ENCODE results near the gene CPT1A.
"Not testable (repeated sequence)": the region's sequence is repeated elsewhere in the genome, so short reads cannot be mapped to it uniquely, and the experiment has no call there.

The CPT1A gene

DNA sequence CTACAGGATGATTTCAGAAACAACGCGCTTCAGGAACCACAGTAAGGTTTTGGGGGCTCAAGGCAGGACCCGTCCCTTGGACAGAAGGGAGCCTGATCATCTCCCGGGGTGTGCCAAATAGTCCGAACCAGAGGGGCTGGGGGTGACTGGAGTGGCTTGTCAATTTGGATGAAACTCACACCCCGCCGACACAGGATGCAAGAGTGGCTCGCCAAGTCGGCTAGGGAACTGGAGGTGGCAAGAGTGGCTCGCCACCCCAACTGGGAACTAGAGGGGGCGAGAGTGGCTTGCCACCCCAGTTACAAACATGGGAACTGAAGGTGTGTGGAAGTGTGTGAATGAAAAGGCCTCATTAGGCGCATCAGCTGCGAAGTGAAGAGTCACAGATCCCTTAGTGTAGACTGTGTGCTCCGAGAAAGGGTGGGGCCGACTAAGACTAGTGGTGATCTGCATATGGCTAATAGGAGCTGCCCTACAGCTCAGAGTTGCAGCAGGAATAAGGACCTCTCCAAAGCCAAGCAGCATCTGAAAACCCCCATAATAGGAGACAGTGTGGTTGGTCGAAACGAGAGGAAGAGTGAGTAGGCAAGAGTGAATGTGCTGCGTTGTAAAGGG, 26.6 kb upstream of the CPT1A start:
- no peak overlapping the region for H3K27ac ChIP-seq (ENCODE audit: low read depth, low read length)

DNA sequence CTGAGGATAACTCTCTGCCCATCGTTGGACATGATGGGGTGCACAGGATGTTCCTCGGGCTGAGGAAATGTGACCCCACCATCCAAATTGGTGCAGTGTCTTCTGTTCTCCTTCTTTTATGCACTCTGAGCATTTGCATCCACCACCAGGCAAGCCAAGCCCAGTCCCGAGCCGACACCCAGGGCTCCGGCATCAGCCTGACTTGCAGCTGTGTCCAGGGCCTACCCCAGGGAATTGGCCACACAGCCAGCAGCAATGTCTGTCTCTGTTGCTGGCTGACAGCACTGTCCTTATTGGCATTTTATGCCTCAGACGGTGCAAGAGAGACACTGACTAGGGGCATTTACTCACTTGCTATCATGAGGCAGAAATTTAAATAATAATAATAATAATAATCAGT, 25.4 kb upstream of the CPT1A start:
- Histone ChIP-seq H3K36me3 (ENCODE audit: control insufficient read depth in 1 of 2, insufficient read depth in 2 of 2, low read length in 2 of 2) (no peaks in the 10 kb centered on the region), H3K9ac (ENCODE audit: low read depth in 1 of 2, low read length in 2 of 2) (no peak overlapping the region), H3K4me3 (ENCODE audit: low read depth in 1 of 2, low read length in 2 of 2) (no peak overlapping the region), H3K9me3 (ENCODE audit: control insufficient read depth in 1 of 2, low read length in 2 of 2) (peaks cover 5 to 11% of the 10 kb centered on the region in 2 donors), H3K4me1 (ENCODE audit: control insufficient read depth in 1 of 2, insufficient read depth in 2 of 2, low read length in 2 of 2) (peaks cover 3 to 11% of the 10 kb centered on the region in 2 donors), H3K27ac (ENCODE audit: low read depth, low read length) (no peak overlapping the region), H3K27me3 (ENCODE audit: control insufficient read depth in 1 of 2, insufficient read depth in 2 of 2, low read length in 2 of 2) (no peaks in the 10 kb centered on the region)

More for the DNA sequence above, 26.6 kb upstream of the CPT1A start:
- no peak overlapping the region for H3K4me3 ChIP-seq (ENCODE audit: low read depth in 1 of 2, low read length in 2 of 2)
- H3K4me1 ChIP-seq (ENCODE audit: control insufficient read depth in 1 of 2, insufficient read depth in 2 of 2, low read length in 2 of 2) = peaks cover 3 to 7% of the 10 kb centered on the region in 2 donors
- no peaks in the 10 kb centered on the region for H3K27me3 ChIP-seq (ENCODE audit: control insufficient read depth in 1 of 2, insufficient read depth in 2 of 2, low read length in 2 of 2)
- H3K9ac ChIP-seq (ENCODE audit: low read depth in 1 of 2, low read length in 2 of 2) = no peak overlapping the region
- no peaks in the 10 kb centered on the region for H3K36me3 ChIP-seq (ENCODE audit: control insufficient read depth in 1 of 2, insufficient read depth in 2 of 2, low read length in 2 of 2)
- peaks cover 5 to 11% of the 10 kb centered on the region in 2 donors for H3K9me3 ChIP-seq (ENCODE audit: control insufficient read depth in 1 of 2, low read length in 2 of 2)

DNA sequence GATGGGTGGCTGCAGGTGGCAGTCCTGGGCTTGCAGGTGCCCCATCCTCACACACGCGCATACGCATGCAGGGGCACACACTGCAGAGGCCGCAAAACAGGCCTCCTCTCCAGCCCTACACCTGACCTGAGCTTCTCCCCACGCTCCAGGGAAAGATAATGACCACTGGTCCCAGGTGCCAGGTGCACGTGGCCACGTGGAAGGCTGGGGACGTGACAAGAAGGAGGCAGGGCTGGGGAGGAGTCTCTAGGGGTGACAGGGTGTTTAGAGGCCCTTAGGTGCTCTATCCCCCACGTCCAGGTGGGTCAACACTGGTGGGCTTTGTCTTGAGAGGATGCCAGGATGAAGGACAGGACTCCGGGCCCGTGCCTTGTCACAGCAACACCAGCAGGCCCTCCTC, 23.5 kb upstream of the CPT1A start:
- H3K9me3 ChIP-seq (ENCODE audit: control insufficient read depth in 1 of 2, low read length in 2 of 2) = peaks cover 5 to 11% of the 10 kb centered on the region in 2 donors
- no peak overlapping the region for H3K9ac ChIP-seq (ENCODE audit: low read depth in 1 of 2, low read length in 2 of 2)
- no peak overlapping the region for H3K27ac ChIP-seq (ENCODE audit: low read depth, low read length)
- H3K4me3 ChIP-seq (ENCODE audit: low read depth in 1 of 2, low read length in 2 of 2) = no peak overlapping the region
- no peaks in the 10 kb centered on the region for H3K27me3 ChIP-seq (ENCODE audit: control insufficient read depth in 1 of 2, insufficient read depth in 2 of 2, low read length in 2 of 2)
- H3K36me3 ChIP-seq (ENCODE audit: control insufficient read depth in 1 of 2, insufficient read depth in 2 of 2, low read length in 2 of 2) = no peaks in the 10 kb centered on the region
- peaks cover 0 to 4% of the 10 kb centered on the region in 2 donors for H3K4me1 ChIP-seq (ENCODE audit: control insufficient read depth in 1 of 2, insufficient read depth in 2 of 2, low read length in 2 of 2)

DNA sequence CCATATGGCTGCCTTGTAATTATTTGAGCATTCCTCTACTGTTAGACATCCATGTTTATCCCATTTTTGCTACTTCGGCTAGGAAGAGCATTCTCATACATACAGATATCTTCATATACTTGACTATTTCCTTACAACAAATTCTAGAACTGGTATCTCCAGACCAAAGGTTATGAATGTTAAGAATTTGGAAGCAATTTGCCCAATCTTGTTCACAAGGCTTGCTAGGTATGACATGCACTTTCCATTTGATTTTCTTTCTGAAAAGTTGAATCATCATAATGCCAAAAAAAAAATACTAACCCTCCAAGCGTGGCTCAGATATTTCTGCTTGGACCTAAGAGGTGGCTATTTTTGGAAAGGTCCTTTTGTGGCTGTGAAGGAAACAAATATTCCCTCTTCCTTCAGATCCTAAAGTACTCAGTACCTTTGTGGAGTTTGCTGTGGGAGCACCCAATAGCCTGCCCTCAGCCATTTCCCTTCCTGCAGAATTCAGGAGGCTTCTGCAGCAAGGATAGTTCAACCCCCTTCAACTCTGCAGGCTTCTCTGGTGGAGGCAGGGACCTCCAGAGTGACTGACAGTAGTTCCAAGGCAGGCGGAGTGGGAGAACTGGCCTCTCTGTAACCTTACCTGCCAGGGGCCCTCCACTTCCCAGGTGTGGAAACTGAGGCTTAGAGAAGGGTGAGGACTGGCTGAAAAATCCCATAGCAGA, 22.0 kb upstream of the CPT1A start:
- no peak overlapping the region for H3K9ac ChIP-seq (ENCODE audit: low read depth in 1 of 2, low read length in 2 of 2)
- H3K27me3 ChIP-seq (ENCODE audit: control insufficient read depth in 1 of 2, insufficient read depth in 2 of 2, low read length in 2 of 2) = no peaks in the 10 kb centered on the region
- no peak overlapping the region for H3K27ac ChIP-seq (ENCODE audit: low read depth, low read length)
- peaks cover 5 to 11% of the 10 kb centered on the region in 2 donors for H3K9me3 ChIP-seq (ENCODE audit: control insufficient read depth in 1 of 2, low read length in 2 of 2)
- no peak overlapping the region for H3K4me3 ChIP-seq (ENCODE audit: low read depth in 1 of 2, low read length in 2 of 2)
- peaks cover 0 to 4% of the 10 kb centered on the region in 2 donors for H3K4me1 ChIP-seq (ENCODE audit: control insufficient read depth in 1 of 2, insufficient read depth in 2 of 2, low read length in 2 of 2)
- no peaks in the 10 kb centered on the region for H3K36me3 ChIP-seq (ENCODE audit: control insufficient read depth in 1 of 2, insufficient read depth in 2 of 2, low read length in 2 of 2)

DNA sequence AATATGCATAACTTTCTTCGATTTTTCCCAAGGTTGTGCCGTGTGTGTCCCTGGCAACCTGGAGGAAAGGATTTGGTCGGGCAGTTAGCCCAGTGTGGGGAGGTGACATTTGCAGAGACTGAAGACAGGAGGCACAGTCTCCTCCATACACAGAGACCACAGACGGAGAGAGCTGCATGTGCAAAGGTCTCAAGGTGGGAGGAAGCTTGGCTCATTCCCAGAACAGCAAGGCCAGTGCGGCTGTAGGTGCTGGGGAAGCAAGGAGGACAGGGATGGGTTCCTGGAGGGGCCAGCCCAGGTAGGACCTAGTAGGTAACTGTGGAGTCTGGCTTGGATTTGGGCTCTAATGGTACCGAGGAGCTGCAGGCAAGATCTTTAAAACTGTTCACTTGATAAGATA, 20.7 kb upstream of the CPT1A start:
- Histone ChIP-seq H3K9me3 (ENCODE audit: control insufficient read depth in 1 of 2, low read length in 2 of 2) (peaks cover 5 to 11% of the 10 kb centered on the region in 2 donors), H3K36me3 (ENCODE audit: control insufficient read depth in 1 of 2, insufficient read depth in 2 of 2, low read length in 2 of 2) (no peaks in the 10 kb centered on the region), H3K27me3 (ENCODE audit: control insufficient read depth in 1 of 2, insufficient read depth in 2 of 2, low read length in 2 of 2) (no peaks in the 10 kb centered on the region), H3K27ac (ENCODE audit: low read depth, low read length) (no peak overlapping the region), H3K4me1 (ENCODE audit: control insufficient read depth in 1 of 2, insufficient read depth in 2 of 2, low read length in 2 of 2) (peaks cover 4 to 6% of the 10 kb centered on the region in 2 donors), H3K9ac (ENCODE audit: low read depth in 1 of 2, low read length in 2 of 2) (no peak overlapping the region), H3K4me3 (ENCODE audit: low read depth in 1 of 2, low read length in 2 of 2) (no peak overlapping the region)

DNA sequence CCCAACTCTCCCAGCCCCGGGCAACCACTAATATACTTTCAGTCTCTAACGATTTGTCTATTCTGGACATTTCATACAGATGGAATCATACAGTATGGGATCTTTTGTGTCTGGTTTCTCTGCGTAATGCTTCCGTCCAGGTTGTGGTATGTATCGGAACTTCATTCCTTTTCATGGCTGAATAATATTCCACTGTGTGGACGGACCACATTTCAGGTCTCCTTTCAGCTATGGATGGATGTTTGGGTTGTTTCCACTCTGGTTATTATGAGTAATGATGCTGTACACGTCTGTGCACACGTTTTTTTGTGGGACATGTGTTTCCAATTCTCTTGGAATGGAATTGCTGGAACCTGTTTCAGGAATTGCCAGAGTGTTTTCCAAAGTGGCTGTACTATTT, 17.4 kb upstream of the CPT1A start:
- Histone ChIP-seq H3K27ac (ENCODE audit: low read depth, low read length) (no peak overlapping the region), H3K9ac (ENCODE audit: low read depth in 1 of 2, low read length in 2 of 2) (no peak overlapping the region), H3K4me1 (ENCODE audit: control insufficient read depth in 1 of 2, insufficient read depth in 2 of 2, low read length in 2 of 2) (peaks cover 14 to 30% of the 10 kb centered on the region in 2 donors), H3K27me3 (ENCODE audit: control insufficient read depth in 1 of 2, insufficient read depth in 2 of 2, low read length in 2 of 2) (peaks cover 5% of the 10 kb centered on the region in 2 donors), H3K9me3 (ENCODE audit: control insufficient read depth in 1 of 2, low read length in 2 of 2) (peaks cover 5 to 8% of the 10 kb centered on the region in 2 donors), H3K36me3 (ENCODE audit: control insufficient read depth in 1 of 2, insufficient read depth in 2 of 2, low read length in 2 of 2) (no peaks in the 10 kb centered on the region), H3K4me3 (ENCODE audit: low read depth in 1 of 2, low read length in 2 of 2) (no peak overlapping the region)

DNA sequence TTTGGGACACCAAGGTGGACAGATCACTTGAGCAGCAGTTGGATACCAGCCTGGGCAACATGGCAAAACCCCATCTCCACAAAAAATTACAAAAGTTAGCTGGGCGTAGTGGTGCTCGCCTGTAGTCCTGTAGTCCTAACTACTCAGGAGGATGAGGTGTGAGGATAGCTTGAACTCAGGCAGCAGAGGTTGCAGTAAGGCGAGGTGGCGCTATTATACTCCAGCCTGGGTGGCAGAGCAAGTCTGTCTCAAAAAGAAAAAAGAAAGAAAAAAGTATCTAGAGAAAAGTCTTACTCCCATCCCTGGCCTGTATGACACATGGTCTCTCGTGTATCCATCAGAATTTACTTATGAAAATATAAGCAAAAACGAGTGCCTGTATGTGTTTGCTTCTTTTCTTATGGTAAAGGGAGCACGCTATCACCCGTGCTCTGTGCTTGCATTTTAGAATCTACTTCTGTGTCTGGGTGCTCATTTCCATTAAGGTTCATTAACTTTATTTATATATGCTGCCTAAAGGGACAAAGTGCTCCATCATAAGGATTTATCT, 15.4 kb upstream of the CPT1A start:
- Histone ChIP-seq H3K4me1 (ENCODE audit: control insufficient read depth in 1 of 2, insufficient read depth in 2 of 2, low read length in 2 of 2) (peaks cover 14 to 28% of the 10 kb centered on the region in 2 donors), H3K9ac (ENCODE audit: low read depth in 1 of 2, low read length in 2 of 2) (no peak overlapping the region), H3K27me3 (ENCODE audit: control insufficient read depth in 1 of 2, insufficient read depth in 2 of 2, low read length in 2 of 2) (peaks cover 7 to 10% of the 10 kb centered on the region in 2 donors), H3K27ac (ENCODE audit: low read depth, low read length) (no peak overlapping the region), H3K4me3 (ENCODE audit: low read depth in 1 of 2, low read length in 2 of 2) (no peak overlapping the region), H3K36me3 (ENCODE audit: control insufficient read depth in 1 of 2, insufficient read depth in 2 of 2, low read length in 2 of 2) (no peaks in the 10 kb centered on the region), H3K9me3 (ENCODE audit: control insufficient read depth in 1 of 2, low read length in 2 of 2) (no peaks in the 10 kb centered on the region)

DNA sequence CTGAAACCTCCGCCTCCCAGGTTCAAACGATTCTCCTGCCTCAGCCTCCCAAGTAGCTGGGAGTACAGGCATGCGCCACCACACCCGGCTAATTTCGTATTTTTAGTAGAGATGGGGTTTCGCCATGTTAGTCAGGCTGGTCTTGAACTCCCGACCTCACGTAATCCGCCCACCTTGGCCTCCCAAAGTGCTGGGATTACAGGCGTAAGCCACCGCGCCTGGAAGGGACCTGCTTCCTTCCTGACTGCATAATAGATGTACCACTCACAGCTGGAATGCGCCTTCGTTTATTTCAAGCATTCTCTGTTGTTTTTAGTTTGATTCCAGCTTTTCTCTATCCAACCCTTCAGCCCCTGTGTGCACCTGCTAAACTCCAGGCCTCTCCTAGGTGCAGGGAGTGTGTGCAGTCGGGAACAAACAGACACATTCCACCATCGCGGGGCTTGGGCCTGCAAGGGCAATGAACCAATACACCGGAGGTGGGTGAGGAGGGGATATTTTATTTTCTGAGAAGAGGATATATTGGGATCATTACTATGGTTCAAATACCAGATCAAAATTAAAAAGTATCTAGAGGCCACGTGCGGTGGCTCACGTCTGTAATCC, 14.8 kb upstream of the CPT1A start:
- H3K4me1 ChIP-seq (ENCODE audit: control insufficient read depth in 1 of 2, insufficient read depth in 2 of 2, low read length in 2 of 2) = peaks cover 14 to 28% of the 10 kb centered on the region in 2 donors
- not testable (repeated sequence) for H3K27me3 ChIP-seq (ENCODE audit: control insufficient read depth in 1 of 2, insufficient read depth in 2 of 2, low read length in 2 of 2); H3K36me3 ChIP-seq (ENCODE audit: control insufficient read depth in 1 of 2, insufficient read depth in 2 of 2, low read length in 2 of 2); H3K27ac ChIP-seq (ENCODE audit: low read depth, low read length); H3K9me3 ChIP-seq (ENCODE audit: control insufficient read depth in 1 of 2, low read length in 2 of 2); H3K9ac ChIP-seq (ENCODE audit: low read depth in 1 of 2, low read length in 2 of 2); H3K4me3 ChIP-seq (ENCODE audit: low read depth in 1 of 2, low read length in 2 of 2)

DNA sequence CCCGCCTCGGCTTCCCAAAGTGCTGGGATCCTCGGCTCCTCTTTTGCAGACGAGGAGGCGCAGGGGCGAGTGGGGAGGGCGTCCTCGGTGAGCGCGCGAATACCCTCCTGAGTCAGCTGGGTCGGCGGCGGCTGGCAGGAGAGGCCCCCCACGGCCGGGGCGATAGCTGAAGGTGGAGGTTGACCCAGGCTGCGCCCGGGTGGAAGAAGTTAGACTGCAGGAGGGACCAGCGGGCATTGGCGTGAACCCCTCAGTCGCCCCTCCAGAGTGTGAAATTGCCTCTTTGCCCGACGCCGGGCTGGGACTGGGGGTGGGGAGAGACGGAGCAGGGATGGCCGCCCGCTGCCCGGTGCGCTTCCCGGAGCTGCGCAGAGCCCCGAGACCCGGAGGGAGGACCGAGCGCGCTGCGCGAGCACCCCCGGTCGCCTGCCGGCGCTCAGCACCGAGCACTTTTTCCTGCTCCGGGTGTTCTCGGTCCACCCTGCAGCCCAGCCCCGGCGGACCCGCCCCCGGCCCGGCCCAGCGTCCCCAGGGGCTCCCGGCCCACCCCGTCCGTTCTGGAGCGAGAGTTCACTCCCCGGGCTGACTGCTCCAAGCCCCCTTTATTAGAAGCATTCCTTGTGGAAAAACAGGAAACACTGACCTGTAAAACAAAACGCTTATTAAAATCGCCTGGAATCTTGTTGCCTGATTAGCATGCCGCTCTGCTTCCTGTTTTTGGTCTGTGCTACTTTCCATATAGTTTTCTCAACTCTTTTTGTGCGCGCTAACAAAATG, 13.7 kb upstream of the CPT1A start:
- H3K9me3 ChIP-seq (ENCODE audit: control insufficient read depth in 1 of 2, low read length in 2 of 2) = no peaks in the 10 kb centered on the region

More for the DNA sequence above, 13.7 kb upstream of the CPT1A start:
- Histone ChIP-seq H3K36me3 (ENCODE audit: control insufficient read depth in 1 of 2, insufficient read depth in 2 of 2, low read length in 2 of 2) (no peaks in the 10 kb centered on the region), H3K4me1 (ENCODE audit: control insufficient read depth in 1 of 2, insufficient read depth in 2 of 2, low read length in 2 of 2) (peaks cover 14 to 28% of the 10 kb centered on the region in 2 donors), H3K9ac (ENCODE audit: low read depth in 1 of 2, low read length in 2 of 2) (peak overlapping the region; percentile 41 to 51), H3K27ac (ENCODE audit: low read depth, low read length) (no peak overlapping the region), H3K27me3 (ENCODE audit: control insufficient read depth in 1 of 2, insufficient read depth in 2 of 2, low read length in 2 of 2) (peaks cover 7 to 10% of the 10 kb centered on the region in 2 donors), H3K4me3 (ENCODE audit: low read depth in 1 of 2, low read length in 2 of 2) (peak overlapping the region; percentile 66 to 75)

Data from duodenal mucosa (tissue), 2 donors.